ENCODE results near the gene SENP5.

GRCh38 chr3:196938576-196938975 lies 70.9 kb downstream of the SENP5 start:
- TF ChIP-seq REST (IDR thresholded peaks at IDR 0.05) (no peak), CTCF (IDR thresholded peaks at IDR 0.05; ENCODE audit: low read depth, low read length, missing input control) (no peak), GABPA (IDR thresholded peaks at IDR 0.05 in 1 of 2, conservative IDR thresholded peaks at IDR 0.05 in 1 of 2) (no peak), MAX (IDR thresholded peaks at IDR 0.05) (no peak), ZBTB33 (IDR thresholded peaks at IDR 0.05) (no peak), SP1 (IDR thresholded peaks at IDR 0.05) (no peak), JUND (IDR thresholded peaks at IDR 0.05) (no peak)
